Glutamatergic neuron (in vitro differentiated cells): ENCODE measurements around the gene FFAR2. TPM values are rescaled to one million over a fixed set of nuclear protein-coding genes. Genes with fewer than 3 reads are reported as not detected.

Source experiments
- DNase-seq: peaks from one replicate; pipeline ENCODE4 v3.0.0; 2022
- H3K27ac Mint-ChIP-seq: one replicate; pipeline ENCODE4 v1.8.0; 2020; ENCODE audit warnings: mild to moderate bottlenecking, mixed read lengths, inconsistent platforms; ENCODE audit not compliant: unreplicated experiment
- H3K27me3 Mint-ChIP-seq: one replicate; pipeline ENCODE4 v1.8.0; 2020; ENCODE audit warnings: mild to moderate bottlenecking, moderate library complexity, mixed read lengths, inconsistent platforms; ENCODE audit not compliant: unreplicated experiment
- H3K36me3 Mint-ChIP-seq: one replicate; pipeline ENCODE4 v1.8.0; 2020; ENCODE audit warnings: mild to moderate bottlenecking, mixed read lengths, inconsistent platforms; ENCODE audit not compliant: unreplicated experiment
- H3K4me1 Mint-ChIP-seq: one replicate; pipeline ENCODE4 v1.8.0; 2020; ENCODE audit warnings: mild to moderate bottlenecking, low read depth, mixed read lengths, inconsistent platforms; ENCODE audit not compliant: unreplicated experiment
- H3K4me3 Mint-ChIP-seq: one replicate; pipeline ENCODE4 v1.8.0; 2020; ENCODE audit warnings: mild to moderate bottlenecking, mixed read lengths, inconsistent platforms; ENCODE audit not compliant: unreplicated experiment
- H3K9me3 Mint-ChIP-seq: one replicate; pipeline ENCODE4 v1.8.0; 2020; ENCODE audit warnings: mild to moderate bottlenecking, moderate library complexity, mixed read lengths, inconsistent platforms; ENCODE audit not compliant: unreplicated experiment
- total RNA-seq: library from RNA; stranded (reverse); fragmentation: NEBNext Ultra II Directional; extraction: Animal tissue kit (Norgen Biotek cat#: 25700); gene quantifications from one replicate; pipeline ENCODE4 v1.2.1, GENCODE V29; 2021; ENCODE audit not compliant: unreplicated experiment
- TF ChIP-seq, protein P1 (sequence below): fragments of 200-600 bp; sonication (generic); IDR thresholded peaks from one replicate; pipeline ENCODE4 v1.5.0; 2021; ENCODE audit not compliant: partially characterized antibody, unreplicated experiment

Gene FFAR2
- total RNA-seq, 1 donor from 2014 or later: not detected

DNA sequence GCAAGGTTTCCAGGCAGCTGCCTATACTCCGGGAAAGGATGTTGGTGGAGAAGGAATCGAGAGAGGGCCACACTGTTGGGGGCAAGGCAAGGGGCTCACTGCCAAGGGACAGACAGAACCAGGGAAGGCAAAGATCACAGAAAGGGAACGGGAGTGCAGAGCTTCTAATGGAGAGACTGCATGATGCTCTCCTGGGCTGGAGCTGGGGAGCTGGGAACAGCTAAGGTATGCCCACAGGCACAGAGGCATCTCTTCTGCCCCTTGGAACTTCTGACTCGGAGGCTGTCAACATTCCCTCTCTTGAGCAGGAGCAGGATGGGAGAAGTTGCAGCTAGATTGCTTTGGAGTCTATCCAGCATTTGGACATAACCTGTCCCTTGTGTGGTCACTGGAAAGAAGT lies 22.4 kb upstream of the FFAR2 start:
- TF ChIP-seq, protein P1, sequence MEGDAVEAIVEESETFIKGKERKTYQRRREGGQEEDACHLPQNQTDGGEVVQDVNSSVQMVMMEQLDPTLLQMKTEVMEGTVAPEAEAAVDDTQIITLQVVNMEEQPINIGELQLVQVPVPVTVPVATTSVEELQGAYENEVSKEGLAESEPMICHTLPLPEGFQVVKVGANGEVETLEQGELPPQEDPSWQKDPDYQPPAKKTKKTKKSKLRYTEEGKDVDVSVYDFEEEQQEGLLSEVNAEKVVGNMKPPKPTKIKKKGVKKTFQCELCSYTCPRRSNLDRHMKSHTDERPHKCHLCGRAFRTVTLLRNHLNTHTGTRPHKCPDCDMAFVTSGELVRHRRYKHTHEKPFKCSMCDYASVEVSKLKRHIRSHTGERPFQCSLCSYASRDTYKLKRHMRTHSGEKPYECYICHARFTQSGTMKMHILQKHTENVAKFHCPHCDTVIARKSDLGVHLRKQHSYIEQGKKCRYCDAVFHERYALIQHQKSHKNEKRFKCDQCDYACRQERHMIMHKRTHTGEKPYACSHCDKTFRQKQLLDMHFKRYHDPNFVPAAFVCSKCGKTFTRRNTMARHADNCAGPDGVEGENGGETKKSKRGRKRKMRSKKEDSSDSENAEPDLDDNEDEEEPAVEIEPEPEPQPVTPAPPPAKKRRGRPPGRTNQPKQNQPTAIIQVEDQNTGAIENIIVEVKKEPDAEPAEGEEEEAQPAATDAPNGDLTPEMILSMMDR: no peak
- Mint-ChIP-seq H3K4me3 (no peak overlapping the region), H3K9me3 (no peaks in the 10 kb centered on the region), H3K36me3 (peaks cover 2% of the 10 kb centered on the region), H3K27ac (no peak overlapping the region), H3K27me3 (no peaks in the 10 kb centered on the region), H3K4me1 (no peaks in the 10 kb centered on the region)
- no peak for DNase-seq

DNA sequence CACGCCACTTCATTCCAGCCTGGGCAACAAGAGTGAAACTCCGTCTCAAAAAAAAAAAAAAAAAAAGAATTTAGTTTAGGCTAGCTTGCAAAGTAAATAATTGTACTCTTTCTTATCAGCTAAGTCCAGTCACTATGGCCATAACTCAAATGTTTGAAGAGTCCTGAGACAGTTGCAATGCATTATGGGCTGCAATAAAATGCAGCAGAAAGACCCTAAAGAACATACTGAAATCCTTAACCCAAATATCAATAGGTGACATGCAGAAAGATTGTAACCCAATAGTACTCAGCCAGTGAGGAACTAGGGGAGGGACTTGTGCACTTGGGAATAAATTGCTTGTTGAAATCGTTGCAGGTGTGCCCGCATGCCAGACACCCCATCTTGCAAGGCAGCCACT lies 20.9 kb upstream of the FFAR2 start:
- Mint-ChIP-seq H3K4me3 (no peak overlapping the region), H3K27me3 (peaks cover under 1% of the 10 kb centered on the region), H3K36me3 (peaks cover 13% of the 10 kb centered on the region), H3K4me1 (no peaks in the 10 kb centered on the region), H3K9me3 (peaks cover 1% of the 10 kb centered on the region), H3K27ac (no peak overlapping the region)
- TF ChIP-seq, protein P1: no peak
- DNase-seq: no peak

DNA sequence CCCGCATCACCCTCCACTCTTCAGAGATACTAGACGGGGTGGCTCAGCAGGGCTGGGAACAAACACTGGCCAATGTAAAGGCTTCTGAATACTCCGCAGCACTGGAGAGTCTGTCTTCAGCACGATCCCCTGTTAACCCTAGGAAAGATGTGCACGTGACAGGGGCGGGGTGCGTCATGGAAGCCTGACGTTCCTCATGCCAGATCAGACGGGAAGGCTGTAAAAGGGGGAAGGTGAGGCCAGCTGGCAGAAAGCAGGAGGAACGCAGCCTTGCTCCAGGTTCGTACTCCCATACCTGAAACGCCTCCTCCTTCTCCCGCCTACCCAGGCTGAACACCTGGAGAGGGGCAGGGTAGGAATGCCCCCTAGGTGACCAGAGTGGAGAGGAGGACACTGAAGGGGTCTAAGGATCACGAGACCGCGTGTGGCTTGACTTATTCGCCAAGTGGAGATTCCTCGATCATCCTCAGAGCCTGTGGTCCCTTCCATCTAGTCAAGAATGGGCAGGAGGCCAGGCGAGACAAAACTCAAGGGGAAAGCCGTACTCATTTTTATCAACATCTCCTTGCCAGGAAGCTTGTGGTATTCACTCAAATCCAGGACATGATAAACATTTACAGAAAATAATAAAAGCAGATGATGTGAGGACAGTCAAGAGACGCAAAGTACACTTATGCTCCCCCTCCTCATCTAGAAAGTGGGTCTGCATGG lies 18.2 kb upstream of the FFAR2 start:
- Mint-ChIP-seq H3K4me1 (no peaks in the 10 kb centered on the region), H3K27me3 (peaks cover 8% of the 10 kb centered on the region), H3K4me3 (no peak overlapping the region), H3K27ac (no peak overlapping the region), H3K9me3 (peaks cover 5% of the 10 kb centered on the region), H3K36me3 (peaks cover 13% of the 10 kb centered on the region)
- DNase-seq: no peak
- TF ChIP-seq, protein P1: no peak

DNA sequence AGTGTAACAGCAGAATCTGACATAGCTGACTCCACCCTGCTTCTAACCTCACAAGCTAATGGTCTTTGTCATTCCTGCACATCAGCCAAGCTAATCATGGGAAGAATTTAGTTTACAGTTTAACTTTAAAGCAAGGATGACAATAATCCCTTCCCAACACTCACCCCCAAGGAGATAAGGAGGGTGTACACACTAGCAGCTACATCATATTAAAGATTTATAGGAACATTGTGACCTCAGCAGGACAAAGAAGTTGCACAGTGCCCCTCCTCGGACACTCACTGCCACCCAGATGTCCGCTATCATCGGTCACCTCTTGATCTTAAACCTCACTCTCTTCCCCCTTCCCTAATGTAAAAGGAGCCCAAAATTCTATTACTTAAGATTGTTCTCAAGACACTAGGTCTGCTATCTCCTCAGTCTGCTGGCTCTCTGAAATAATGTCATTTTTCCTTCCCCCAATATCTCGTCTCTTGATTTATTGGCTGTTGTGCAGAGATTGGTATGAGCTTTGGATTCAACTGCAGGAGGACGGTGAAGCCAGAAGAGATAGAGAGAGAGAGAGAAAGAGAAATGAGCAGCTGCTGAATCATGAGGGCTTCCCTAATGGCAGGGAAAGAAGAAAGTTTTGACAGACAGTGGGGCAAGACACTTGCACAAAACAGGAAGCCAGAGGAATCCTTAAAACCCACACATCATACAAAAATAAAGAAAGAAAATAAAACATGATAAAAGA lies 17.5 kb upstream of the FFAR2 start:
- H3K4me3 Mint-ChIP-seq: no peak overlapping the region
- no peaks in the 10 kb centered on the region for H3K4me1 Mint-ChIP-seq
- TF ChIP-seq, protein P1: no peak
- peaks cover 5% of the 10 kb centered on the region for H3K9me3 Mint-ChIP-seq
- peaks cover 8% of the 10 kb centered on the region for H3K27me3 Mint-ChIP-seq
- no peak for DNase-seq
- H3K36me3 Mint-ChIP-seq: peaks cover 13% of the 10 kb centered on the region
- no peak overlapping the region for H3K27ac Mint-ChIP-seq
